IMR-90 (cell line): ENCODE measurements around the gene MKX. TPM values are rescaled to one million over a fixed set of nuclear protein-coding genes. Genes with fewer than 3 reads are reported as not detected.

Experiments used
- ATAC-seq: fragments of 200-7000 bp; cut with Tn5 transposase; 2 replicates; pipeline ENCODE4 v1.9.1; 2020; ENCODE audit warnings: low read depth, mild to moderate bottlenecking, moderate library complexity
- BruUV-seq: library from RNA; stranded (reverse); fragments of 400-500 nt; replicated peaks from 2 replicates; lab custom pipeline; 2021; lab: Mats Ljungman, UMichigan
- CTCF ChIA-PET: fragments of 300-600 bp; formaldehyde crosslinking; extraction: SDS; loops from one replicate; lab custom pipeline; 2021; ENCODE audit warnings: antibody characterized with exemption; lab: Yijun Ruan, JAX
- POLR2A ChIA-PET: fragments of 300-600 bp; sonication (Branson Sonifier 250); formaldehyde crosslinking; loops from one replicate; lab custom pipeline; 2022; ENCODE audit warnings: antibody characterized with exemption; ENCODE audit not compliant: unreplicated experiment; lab: Charles Lee
- DNase-seq: peaks from one replicate; pipeline ENCODE4 v3.0.0; 2013
- H2AFZ ChIP-seq: replicated peaks from 2 replicates; pipeline ENCODE3; 2013; ENCODE audit warnings: low read length, mild to moderate bottlenecking; ENCODE audit not compliant: poor library complexity
- H2AK5ac ChIP-seq: 2 replicates; pipeline ENCODE4 v1.6.1; 2013; ENCODE audit warnings: low read depth, low read length, inconsistent platforms
- H2AK9ac ChIP-seq: replicated peaks from 2 replicates; pipeline ENCODE3; 2013; ENCODE audit warnings: mild to moderate bottlenecking, low read depth, low read length, moderate library complexity; ENCODE audit not compliant: poor library complexity
- H2BK120ac ChIP-seq: 2 replicates; pipeline ENCODE4 v1.6.1; 2013; ENCODE audit warnings: low read depth, low read length, inconsistent platforms
- H2BK15ac ChIP-seq: 3 replicates; pipeline ENCODE4 v1.6.1; 2013; ENCODE audit warnings: low read depth, low read length, inconsistent platforms
- H2BK20ac ChIP-seq: 2 replicates; pipeline ENCODE4 v1.6.1; 2013; ENCODE audit warnings: low read depth, mild to moderate bottlenecking, inconsistent platforms, low read length, moderate library complexity
- H2BK5ac ChIP-seq: 2 replicates; pipeline ENCODE4 v1.6.1; 2013; ENCODE audit warnings: mild to moderate bottlenecking, low read depth, low read length, inconsistent platforms; ENCODE audit not compliant: poor library complexity, severe bottlenecking
- H3K14ac ChIP-seq: replicated peaks from 2 replicates; pipeline ENCODE4 v1.6.1; 2013; ENCODE audit warnings: low read depth, low read length, inconsistent platforms
- H3K18ac ChIP-seq: 2 replicates; pipeline ENCODE4 v1.6.1; 2013; ENCODE audit warnings: low read depth, low read length, control low read depth
- H3K23ac ChIP-seq: 2 replicates; pipeline ENCODE4 v1.6.1; 2013; ENCODE audit warnings: low read depth, low read length, inconsistent platforms
- H3K27ac ChIP-seq: 2 replicates; pipeline ENCODE4 v1.5.1; 2013; ENCODE audit warnings: mild to moderate bottlenecking, control low read depth, low read length; ENCODE audit not compliant: insufficient read depth
- H3K27me3 ChIP-seq: 2 replicates; pipeline ENCODE4 v1.6.1; 2013; ENCODE audit warnings: low read length; ENCODE audit not compliant: control insufficient read depth, insufficient read depth
- H3K36me3 ChIP-seq: 2 replicates; pipeline ENCODE4 v1.6.1; 2013; ENCODE audit warnings: low read length, mixed read lengths; ENCODE audit not compliant: control insufficient read depth, insufficient read depth
- H3K4ac ChIP-seq: 2 replicates; pipeline ENCODE4 v1.6.1; 2013; ENCODE audit warnings: low read depth, low read length, inconsistent platforms
- H3K4me1 ChIP-seq: 2 replicates; pipeline ENCODE4 v1.6.1; 2013; ENCODE audit warnings: low read length, mixed read lengths; ENCODE audit not compliant: control insufficient read depth, insufficient read depth
- H3K4me2 ChIP-seq: 2 replicates; pipeline ENCODE4 v1.6.1; 2013; ENCODE audit warnings: low read depth, mild to moderate bottlenecking, control low read depth, low read length, moderate library complexity
- H3K4me3 ChIP-seq: 2 replicates; pipeline ENCODE4 v1.5.1; 2013; ENCODE audit warnings: low read depth, mild to moderate bottlenecking, control low read depth, low read length, moderate library complexity; ENCODE audit not compliant: insufficient read depth
- H3K56ac ChIP-seq: 2 replicates; pipeline ENCODE4 v1.6.1; 2013; ENCODE audit warnings: low read length, inconsistent platforms; ENCODE audit not compliant: insufficient read depth; ENCODE audit errors: extremely low read depth
- H3K79me1 ChIP-seq, 2 experiments: 2 replicates each; pipeline ENCODE4 v1.6.1; 2013; ENCODE audit warnings: low read length in 2 of 2, inconsistent platforms in 1 of 2, low read depth in 1 of 2
- H3K9ac ChIP-seq: 2 replicates; pipeline ENCODE4 v1.6.1; 2013; ENCODE audit warnings: low read depth, low read length, control low read depth
- H3K9me1 ChIP-seq: 2 replicates; pipeline ENCODE4 v1.6.1; 2013; ENCODE audit warnings: low read length, inconsistent platforms; ENCODE audit not compliant: insufficient read depth
- H3K9me3 ChIP-seq: 2 replicates; pipeline ENCODE4 v1.6.1; 2013; ENCODE audit warnings: low read length; ENCODE audit not compliant: control insufficient read depth, insufficient read depth
- H4K20me1 ChIP-seq: 2 replicates; pipeline ENCODE4 v1.6.1; 2013; ENCODE audit warnings: low read length, inconsistent platforms; ENCODE audit not compliant: insufficient read depth
- H4K5ac ChIP-seq: 2 replicates; pipeline ENCODE4 v1.6.1; 2013; ENCODE audit warnings: mild to moderate bottlenecking, low read depth, low read length, control low read depth
- H4K8ac ChIP-seq, 2 experiments: 2 replicates each; pipeline ENCODE4 v1.6.1; 2013; ENCODE audit warnings: low read depth in 2 of 2, low read length in 2 of 2, control low read depth in 1 of 2, inconsistent platforms in 1 of 2
- H4K91ac ChIP-seq: 2 replicates; pipeline ENCODE4 v1.6.1; 2013; ENCODE audit warnings: low read depth, low read length, inconsistent platforms; ENCODE audit not compliant: insufficient read depth
- BHLHE40 ChIP-seq: fragments of 150-350 bp; IDR thresholded peaks from 2 replicates; pipeline ENCODE4 v1.6.1; 2016; ENCODE audit warnings: mild to moderate bottlenecking, low read depth, low read length
- CEBPB ChIP-seq: IDR thresholded peaks from 2 replicates; pipeline ENCODE4 v1.6.1; 2012; ENCODE audit warnings: low read depth, low read length, improper control_type of control experiment
- CHD1 ChIP-seq: IDR thresholded peaks from 2 replicates; pipeline ENCODE4 v1.6.1; 2012; ENCODE audit warnings: low read depth, low read length, improper control_type of control experiment
- CTCF ChIP-seq: conservative IDR thresholded peaks from 2 replicates; pipeline ENCODE4 v1.5.1; 2012; ENCODE audit warnings: mild to moderate bottlenecking, low read depth, low read length, improper control_type of control experiment
- ELK1 ChIP-seq: fragments of 150-350 bp; IDR thresholded peaks from 2 replicates; pipeline ENCODE4 v1.6.1; 2016; ENCODE audit warnings: low read depth, mild to moderate bottlenecking, low read length, moderate library complexity, borderline replicate concordance
- MAFK ChIP-seq: IDR thresholded peaks from 2 replicates; pipeline ENCODE4 v1.6.1; 2012; ENCODE audit warnings: low read depth, low read length, improper control_type of control experiment
- MAZ ChIP-seq: IDR thresholded peaks from 2 replicates; pipeline ENCODE4 v1.6.1; 2012; ENCODE audit warnings: low read depth, mild to moderate bottlenecking, low read length, improper control_type of control experiment, moderate library complexity, borderline replicate concordance
- MXI1 ChIP-seq: IDR thresholded peaks from 2 replicates; pipeline ENCODE4 v1.6.1; 2012; ENCODE audit warnings: low read depth, mild to moderate bottlenecking, low read length, moderate library complexity, borderline replicate concordance
- NFE2L2 ChIP-seq: fragments of 150-350 bp; IDR thresholded peaks from 2 replicates; pipeline ENCODE4 v1.6.1; 2016; ENCODE audit warnings: low read depth, mild to moderate bottlenecking, low read length
- POLR2A ChIP-seq: IDR thresholded peaks from 2 replicates; pipeline ENCODE4 v1.6.1; 2012; ENCODE audit warnings: mild to moderate bottlenecking, low read depth, low read length
- RAD21 ChIP-seq: IDR thresholded peaks from 2 replicates; pipeline ENCODE4 v1.6.1; 2012; ENCODE audit warnings: low read length, improper control_type of control experiment
- RCOR1 ChIP-seq: IDR thresholded peaks from 2 replicates; pipeline ENCODE4 v1.6.1; 2012; ENCODE audit warnings: mild to moderate bottlenecking, low read length, improper control_type of control experiment; ENCODE audit not compliant: insufficient replicate concordance
- SMC3 ChIP-seq: fragments of 150-350 bp; IDR thresholded peaks from 2 replicates; pipeline ENCODE4 v1.6.1; 2016; ENCODE audit warnings: low read depth, mild to moderate bottlenecking, antibody characterized with exemption, low read length, moderate library complexity
- WGBS, 2 experiments: methylation state at CpG; one replicate each; pipeline versions ENCODE4 v1.1.5 to v1.1.7; 2013; ENCODE audit warnings: missing lambda C conversion rate in 2 of 2; ENCODE audit not compliant: insufficient read length in 1 of 2; ENCODE audit errors: extremely low coverage in 2 of 2; 5-methylcytosine and 5-hydroxymethylcytosine counted together
- dilution Hi-C: fragments of 300-500 bp; cut with HindIII; formaldehyde crosslinking; loops from one replicate; pipeline ENCODE4 v1.14.3; 2018; ENCODE audit warnings: low sequenced_read_pairs; ENCODE audit not compliant: unreplicated experiment
- in situ Hi-C: fragments of 300-500 bp; cut with MboI; formaldehyde crosslinking; loops from 3 replicates; pipeline ENCODE4 v1.14.3; 2019; ENCODE audit warnings: low sequenced_read_pairs, inconsistent platforms, mixed read lengths
- intact Hi-C: fragments of 100-400 bp; cut with micrococcal nuclease; formaldehyde crosslinking; loops from 2 replicates; pipeline ENCODE4 v1.10.0; 2022
- polyA plus RNA-seq, 3 experiments: library from polyadenylated mRNA; depleted of rRNA; stranded (reverse); fragments of >200 nt; gene quantifications; 2 replicates each; pipeline ENCODE4 v1.2.3, GENCODE V29; 2012; ENCODE audit warnings: low replicate concordance in 1 of 3
- total RNA-seq: library from RNA; depleted of rRNA; stranded (reverse); fragments of >200 nt; gene quantifications from 2 replicates; pipeline ENCODE4 v1.2.3, GENCODE V29; 2012

MKX gene
- total and polyA plus RNA-seq, 2 of the 4 experiments (the other 2 are of a cell fraction) = 0.10 to 0.36 TPM

GRCh38 chr10:27717861-27718260 lies 27.8 kb downstream of the MKX start:
- BruUV-seq = no TSS peak
- H3K4me2 ChIP-seq = no peak overlapping the region
- no peak overlapping the region for H2AK5ac ChIP-seq
- no peak overlapping the region for H3K4me3 ChIP-seq
- H3K4me1 ChIP-seq = peaks cover 19% of the 10 kb centered on the region
- H4K91ac ChIP-seq = no peak overlapping the region
- in situ Hi-C loops = no loop called here
- H2BK120ac ChIP-seq = peak overlapping the region; percentile 68
- ChIA-PET POLR2A (no interaction called here), CTCF (interaction anchor here (0.7 kb wide), 1 partner anchor 16 kb away, joined by 3 read pairs; no protein-coding TSS in a partner anchor)
- no peak overlapping the region for H3K23ac ChIP-seq
- 0 out of 2 replicates have a peak overlapping the region, but pooled peaks have one; percentile 32 for H2BK20ac ChIP-seq
- H3K27me3 ChIP-seq = no peaks in the 10 kb centered on the region
- H2BK15ac ChIP-seq = no peak overlapping the region
- no peak overlapping the region for H4K5ac ChIP-seq
- no peak overlapping the region for H3K9ac ChIP-seq
- no peak overlapping the region for H2AFZ ChIP-seq
- no peaks in the 10 kb centered on the region for H3K9me3 ChIP-seq
- no peak overlapping the region for H2BK5ac ChIP-seq
- H3K14ac ChIP-seq = no peak overlapping the region
- H3K4ac ChIP-seq = no peak overlapping the region
- no peaks in the 10 kb centered on the region for H4K20me1 ChIP-seq
- ATAC-seq (no peak), DNase-seq (no peak)
- H4K8ac ChIP-seq = no peak overlapping the region
- no CpG with 5 or more reads among the region's 3 CpGs for WGBS, 2 experiments
- intact Hi-C loops = no loop called here
- H3K18ac ChIP-seq = no peak overlapping the region
- H3K27ac ChIP-seq = no peak overlapping the region
- no peak overlapping the region for H3K56ac ChIP-seq
- H3K9me1 ChIP-seq = peaks cover 7% of the 10 kb centered on the region
- H2AK9ac ChIP-seq = no peak overlapping the region
- dilution Hi-C loops = no loop called here
- TF ChIP-seq POLR2A = no peak
- no peak for TF ChIP-seq RAD21
- no peak for TF ChIP-seq NFE2L2
- no peak for TF ChIP-seq BHLHE40
- TF ChIP-seq CHD1 = no peak
- TF ChIP-seq CEBPB = no peak
- TF ChIP-seq MXI1 = no peak
- no peak for TF ChIP-seq SMC3
- TF ChIP-seq ELK1 = no peak
- TF ChIP-seq MAFK = no peak
- TF ChIP-seq MAZ = no peak
- no peak for TF ChIP-seq CTCF
- TF ChIP-seq RCOR1 = no peak
- H3K79me1 ChIP-seq = no peaks in the 10 kb centered on the region
- H3K36me3 ChIP-seq = no peaks in the 10 kb centered on the region
